Esophagus mucosa (tissue), 1 donor: ENCODE data around the gene FUCA1. TPM values are rescaled to one million over a fixed set of nuclear protein-coding genes. Genes with fewer than 3 reads are reported as not detected.

ENCODE experiments used
- ATAC-seq: fragments of 200-7000 bp; cut with Tn5 transposase; one replicate; pipeline ENCODE4 v1.9.1; 2020
- total RNA-seq: library from RNA; stranded (reverse); gene quantifications from one replicate; pipeline ENCODE4 v1.2.4, GENCODE V29; 2023
- donor health status: DM: yes; HTN: yes; CAD: no.

The FUCA1 gene
- total RNA-seq, 1 donor from 2014 or later, result 7.7 TPM

- no peak for ATAC-seq
Measured at GRCh38 chr1:23801338-23801748, 66.7 kb downstream of the FUCA1 start.

GRCh38 chr1:23800400-23801337 lies 67.4 kb downstream of the FUCA1 start, which contains the start of gene GALE:
GALE (minus strand) TSS chr1:23800754; CDS start chr1:23799007, 1,747 bp downstream.
- peak; percentile 89 for ATAC-seq

GRCh38 chr1:23799570-23800399 lies 68.3 kb downstream of the FUCA1 start:
- ATAC-seq, result peak; percentile 74

GRCh38 chr1:23799255-23799569 lies 68.9 kb downstream of the FUCA1 start:
- no peak for ATAC-seq

- ATAC-seq, result no peak
Measured at GRCh38 chr1:23798662-23799142, 69.4 kb downstream of the FUCA1 start.

- no peak for ATAC-seq
Measured at GRCh38 chr1:23797478-23798448, 70.3 kb downstream of the FUCA1 start.

- no peak for ATAC-seq
Measured at GRCh38 chr1:23796466-23797271, 71.4 kb downstream of the FUCA1 start.

- no peak for ATAC-seq
Measured at GRCh38 chr1:23795676-23796465, 72.2 kb downstream of the FUCA1 start.

Other genes with a start within 250 kb of the FUCA1 start
- 1,140 TPM for gene RPL11, start 176.5 kb downstream of the FUCA1 start, total RNA-seq
- gene ELOA, start 124.8 kb downstream of the FUCA1 start, total RNA-seq, result 35.1 TPM
- 63.8 TPM for gene PITHD1, start 89.9 kb downstream of the FUCA1 start, total RNA-seq
- 48.9 TPM for gene LYPLA2, start 77.1 kb downstream of the FUCA1 start, total RNA-seq
- gene GALE, start 67.5 kb downstream of the FUCA1 start, total RNA-seq, result 61.6 TPM
- gene HMGCL, start 42.9 kb downstream of the FUCA1 start, total RNA-seq, result 28.2 TPM
- 0.12 TPM for gene CNR2, start 45.1 kb upstream of the FUCA1 start, total RNA-seq
- 47.8 TPM for gene PNRC2, start 91.5 kb upstream of the FUCA1 start, total RNA-seq
- 48.5 TPM for gene SRSF10, start 112.0 kb upstream of the FUCA1 start, total RNA-seq
- 0.88 TPM for gene MYOM3, start 243.8 kb upstream of the FUCA1 start, total RNA-seq